SJSA1 (cell line): ENCODE data around the gene GPC1. TPM values are rescaled to one million over a fixed set of nuclear protein-coding genes. Genes with fewer than 3 reads are reported as not detected.

Experiments used
- DNase-seq, 2 experiments: peaks; one replicate each; pipeline ENCODE4 v3.0.0-alpha.2; 2015 to 2020; ENCODE audit warnings: low spot score in 2 of 2, low read depth in 1 of 2
- H3K27ac ChIP-seq: fragments of 250-450 bp; sonication (Bioruptor Pico); 2 replicates; pipeline ENCODE4 v1.5.1; 2020; ENCODE audit warnings: mild to moderate bottlenecking, moderate library complexity
- H3K27me3 ChIP-seq: fragments of 250-450 bp; sonication (Bioruptor Pico); replicated peaks from 2 replicates; pipeline ENCODE4 v1.5.1; 2020; ENCODE audit warnings: mild to moderate bottlenecking, moderate library complexity
- H3K36me3 ChIP-seq: fragments of 250-450 bp; sonication (Bioruptor Pico); 2 replicates; pipeline ENCODE4 v1.5.1; 2020; ENCODE audit warnings: mild to moderate bottlenecking
- H3K4me1 ChIP-seq: fragments of 250-450 bp; sonication (Bioruptor Pico); replicated peaks from 2 replicates; pipeline ENCODE4 v1.6.1; 2021; ENCODE audit warnings: mild to moderate bottlenecking
- H3K4me3 ChIP-seq: fragments of 250-450 bp; sonication (Bioruptor Pico); 2 replicates; pipeline ENCODE4 v1.5.1; 2020; ENCODE audit warnings: mild to moderate bottlenecking
- H3K9me3 ChIP-seq: fragments of 250-450 bp; sonication (Bioruptor Pico); replicated peaks from 2 replicates; pipeline ENCODE4 v1.5.1; 2020; ENCODE audit warnings: mild to moderate bottlenecking
- total RNA-seq: library from RNA; depleted of rRNA; stranded (reverse); fragments of >200 nt; shearing (Covaris generic); gene quantifications from 2 replicates; pipeline ENCODE4 v1.2.3, GENCODE V29; 2014

The GPC1 gene
- total RNA-seq, 1 experiment from 2014 or later: 63.4 TPM

GRCh38 chr2:240460253-240460711 lies 24.8 kb downstream of the GPC1 start:
- Histone ChIP-seq H3K27ac (no peak overlapping the region), H3K36me3 (peaks cover 14% of the 10 kb centered on the region), H3K4me1 (no peaks in the 10 kb centered on the region), H3K9me3 (no peaks in the 10 kb centered on the region), H3K4me3 (no peak overlapping the region), H3K27me3 (no peaks in the 10 kb centered on the region)
- peak in 1 of 2 experiments; percentile 39 for DNase-seq

GRCh38 chr2:240460781-240461431 lies 25.4 kb downstream of the GPC1 start:
- H3K36me3 ChIP-seq: peaks cover 14% of the 10 kb centered on the region
- H3K4me1 ChIP-seq: no peaks in the 10 kb centered on the region
- no peaks in the 10 kb centered on the region for H3K9me3 ChIP-seq
- no peak overlapping the region for H3K27ac ChIP-seq
- H3K4me3 ChIP-seq: no peak overlapping the region
- DNase-seq: peak in 1 of 2 experiments; percentile 42
- H3K27me3 ChIP-seq: no peaks in the 10 kb centered on the region

DNA sequence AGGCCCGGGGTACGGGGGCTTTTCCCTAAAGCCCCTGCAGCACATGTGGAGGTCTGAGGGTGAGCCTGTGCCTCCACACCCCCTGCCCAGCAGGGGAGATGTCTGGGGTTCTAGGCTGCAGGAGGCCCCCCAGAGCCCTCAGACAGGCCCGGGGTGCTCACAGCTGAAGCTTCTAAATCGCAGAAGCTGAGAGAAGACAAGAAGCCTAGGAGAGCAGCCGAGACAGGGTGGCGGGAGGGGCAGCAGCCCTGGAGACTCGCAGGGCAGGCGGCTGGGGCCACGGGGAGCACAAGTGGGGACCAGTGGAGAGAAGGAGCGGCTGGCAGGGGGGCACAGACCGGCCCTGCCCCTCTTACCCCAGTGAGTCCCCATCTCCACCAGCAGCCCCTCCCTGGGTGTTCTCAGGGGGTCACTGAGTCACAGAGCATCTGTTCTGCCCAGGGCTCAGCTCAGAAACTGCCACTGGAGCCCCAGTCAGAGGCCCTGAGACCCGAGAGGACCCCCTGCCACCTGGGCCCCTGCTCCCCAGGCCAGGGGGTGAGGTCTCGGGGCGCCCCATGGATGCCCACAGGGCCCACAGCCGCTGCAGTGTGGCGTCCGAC lies 26.1 kb downstream of the GPC1 start:
- Histone ChIP-seq H3K4me3 (no peak overlapping the region), H3K9me3 (no peaks in the 10 kb centered on the region), H3K36me3 (peaks cover 14% of the 10 kb centered on the region), H3K27me3 (no peaks in the 10 kb centered on the region), H3K4me1 (no peaks in the 10 kb centered on the region), H3K27ac (no peak overlapping the region)
- no peak for DNase-seq

GRCh38 chr2:240462073-240462706 lies 26.7 kb downstream of the GPC1 start:
- H3K4me1 ChIP-seq: no peaks in the 10 kb centered on the region
- DNase-seq: peak in 1 of 2 experiments; percentile 42
- H3K27ac ChIP-seq: no peak overlapping the region
- H3K27me3 ChIP-seq: no peaks in the 10 kb centered on the region
- no peak overlapping the region for H3K4me3 ChIP-seq
- peaks cover 17% of the 10 kb centered on the region for H3K36me3 ChIP-seq
- H3K9me3 ChIP-seq: no peaks in the 10 kb centered on the region

- Histone ChIP-seq H3K36me3 (peaks cover 17% of the 10 kb centered on the region), H3K27ac (no peak overlapping the region), H3K4me1 (no peaks in the 10 kb centered on the region), H3K27me3 (no peaks in the 10 kb centered on the region), H3K4me3 (no peak overlapping the region), H3K9me3 (no peaks in the 10 kb centered on the region)
- no peak for DNase-seq
Measured at GRCh38 chr2:240462707-240463273, 27.3 kb downstream of the GPC1 start.

GRCh38 chr2:240463274-240463865 lies 27.9 kb downstream of the GPC1 start:
- H3K9me3 ChIP-seq: no peaks in the 10 kb centered on the region
- no peaks in the 10 kb centered on the region for H3K4me1 ChIP-seq
- H3K4me3 ChIP-seq: no peak overlapping the region
- DNase-seq: peak in 1 of 2 experiments; percentile 35
- H3K27ac ChIP-seq: no peak overlapping the region
- H3K27me3 ChIP-seq: no peaks in the 10 kb centered on the region
- peaks cover 17% of the 10 kb centered on the region for H3K36me3 ChIP-seq

- no peak overlapping the region for H3K4me3 ChIP-seq
- H3K27ac ChIP-seq: no peak overlapping the region
Measured at GRCh38 chr2:240463866-240464481, 28.5 kb downstream of the GPC1 start.

DNA sequence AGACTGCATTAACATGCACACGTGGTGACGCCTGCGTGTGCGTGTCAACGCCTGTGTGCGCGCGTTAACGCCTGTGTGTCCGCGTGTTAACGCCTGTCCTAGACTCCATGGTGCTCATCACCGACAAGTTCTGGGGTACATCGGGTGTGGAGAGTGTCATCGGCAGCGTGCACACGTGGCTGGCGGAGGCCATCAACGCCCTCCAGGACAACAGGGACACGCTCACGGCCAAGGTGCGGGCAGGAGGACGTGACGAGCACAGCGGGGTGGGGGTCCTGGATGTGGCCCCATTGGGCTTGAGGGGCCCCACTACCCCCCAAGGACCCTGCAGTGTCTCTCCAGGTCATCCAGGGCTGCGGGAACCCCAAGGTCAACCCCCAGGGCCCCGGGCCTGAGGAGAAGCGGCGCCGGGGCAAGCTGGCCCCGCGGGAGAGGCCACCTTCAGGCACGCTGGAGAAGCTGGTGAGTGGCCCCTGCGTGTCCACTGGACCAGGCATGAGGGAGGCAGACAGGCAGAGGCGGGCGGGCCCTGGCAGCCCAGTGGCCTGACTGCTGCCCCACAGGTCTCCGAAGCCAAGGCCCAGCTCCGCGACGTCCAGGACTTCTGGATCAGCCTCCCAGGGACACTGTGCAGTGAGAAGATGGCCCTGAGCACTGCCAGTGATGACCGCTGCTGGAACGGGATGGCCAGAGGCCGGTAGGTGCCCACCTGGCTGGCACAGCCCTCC lies 29.2 kb downstream of the GPC1 start:
- peak in 1 of 2 experiments; percentile 42 for DNase-seq
- 0 out of 2 replicates have a peak, but pooled peaks cover 5% of the 10 kb centered on the region for H3K27me3 ChIP-seq
- no peaks in the 10 kb centered on the region for H3K9me3 ChIP-seq
- H3K4me1 ChIP-seq: no peaks in the 10 kb centered on the region
- no peak overlapping the region for H3K27ac ChIP-seq
- peaks cover 17% of the 10 kb centered on the region for H3K36me3 ChIP-seq
- H3K4me3 ChIP-seq: no peak overlapping the region

More at GRCh38 chr2:240463866-240464481, 28.5 kb downstream of the GPC1 start:
- Histone ChIP-seq H3K27me3 (no peaks in the 10 kb centered on the region), H3K4me1 (no peaks in the 10 kb centered on the region), H3K36me3 (peaks cover 17% of the 10 kb centered on the region), H3K9me3 (no peaks in the 10 kb centered on the region)
- peak in 1 of 2 experiments; percentile 38 for DNase-seq

DNA sequence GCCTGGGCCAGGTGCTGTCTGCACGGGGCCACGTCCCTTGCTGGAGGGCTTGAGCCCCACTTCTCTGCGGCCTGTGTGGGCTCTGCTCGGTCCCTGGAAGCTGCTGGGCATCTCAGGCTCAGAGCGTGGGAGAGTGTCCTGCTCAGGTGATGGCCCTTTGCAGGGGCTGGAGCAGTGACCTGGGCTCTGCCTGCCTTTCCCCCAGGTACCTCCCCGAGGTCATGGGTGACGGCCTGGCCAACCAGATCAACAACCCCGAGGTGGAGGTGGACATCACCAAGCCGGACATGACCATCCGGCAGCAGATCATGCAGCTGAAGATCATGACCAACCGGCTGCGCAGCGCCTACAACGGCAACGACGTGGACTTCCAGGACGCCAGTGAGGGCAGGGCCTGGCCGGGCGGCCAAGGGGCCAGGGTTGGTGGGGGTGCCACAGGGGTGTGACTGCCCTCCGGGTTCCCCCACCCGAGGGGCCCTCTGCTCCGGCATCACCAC lies 29.9 kb downstream of the GPC1 start:
- Histone ChIP-seq H3K36me3 (peaks cover 17% of the 10 kb centered on the region), H3K27ac (no peak overlapping the region), H3K27me3 (peaks cover 5% of the 10 kb centered on the region; the same call in 1 of the 2 replicates), H3K9me3 (no peaks in the 10 kb centered on the region), H3K4me3 (no peak overlapping the region), H3K4me1 (no peaks in the 10 kb centered on the region)
- DNase-seq: peak in 1 of 2 experiments; percentile 43

GRCh38 chr2:240465765-240466578 lies 30.5 kb downstream of the GPC1 start:
- Histone ChIP-seq H3K9me3 (no peaks in the 10 kb centered on the region), H3K36me3 (peaks cover 17% of the 10 kb centered on the region), H3K27me3 (peaks cover 5% of the 10 kb centered on the region; the same call in 1 of the 2 replicates), H3K4me1 (no peaks in the 10 kb centered on the region), H3K27ac (no peak overlapping the region), H3K4me3 (no peak overlapping the region)
- DNase-seq: peak in 1 of 2 experiments; percentile 35

GRCh38 chr2:240466579-240467148 lies 31.2 kb downstream of the GPC1 start:
- peak in 1 of 2 experiments; percentile 38 for DNase-seq
- Histone ChIP-seq H3K4me3 (no peak overlapping the region), H3K27me3 (peaks cover 5% of the 10 kb centered on the region; the same call in 1 of the 2 replicates), H3K9me3 (no peaks in the 10 kb centered on the region), H3K36me3 (peaks cover 17% of the 10 kb centered on the region), H3K4me1 (no peaks in the 10 kb centered on the region), H3K27ac (no peak overlapping the region)
